GM12878 (cell line): ENCODE results near the gene CYB5B. TPM values are rescaled to one million over a fixed set of nuclear protein-coding genes. Genes with fewer than 3 reads are reported as not detected.

ENCODE experiments used
- ELK1 ChIP-seq: IDR thresholded peaks from 2 replicates; pipeline ENCODE4 v1.6.1; 2012; ENCODE audit warnings: low read depth, low read length, improper control_type of control experiment
- FOXM1 ChIP-seq: IDR thresholded peaks from 2 replicates; pipeline ENCODE4 v1.6.1; 2012; ENCODE audit warnings: low read depth, mild to moderate bottlenecking, inconsistent platforms, low read length, moderate library complexity
- JUNB ChIP-seq: IDR thresholded peaks from 2 replicates; pipeline ENCODE4 v1.6.1; 2016; ENCODE audit warnings: antibody characterized with exemption, mild to moderate bottlenecking
- MEF2A ChIP-seq: IDR thresholded peaks from 2 replicates; pipeline ENCODE4 v1.6.1; 2011; ENCODE audit warnings: low read depth, mild to moderate bottlenecking, low read length, moderate library complexity; ENCODE audit not compliant: insufficient read depth
- PKNOX1 ChIP-seq: fragments of 450-650 bp; IDR thresholded peaks from 2 replicates; pipeline ENCODE4 v1.6.1; 2016; ENCODE audit warnings: mild to moderate bottlenecking
- POLR2AphosphoS2 ChIP-seq: IDR thresholded peaks from 2 replicates; pipeline ENCODE4 v1.6.1; 2011; ENCODE audit warnings: low read depth, mild to moderate bottlenecking, low read length, improper control_type of control experiment, moderate library complexity
- SKIL ChIP-seq: fragments of 450-650 bp; IDR thresholded peaks from 2 replicates; pipeline ENCODE4 v1.6.1; 2017; ENCODE audit warnings: mild to moderate bottlenecking, low read depth, inconsistent platforms; ENCODE audit not compliant: poor library complexity, severe bottlenecking
- SMAD1 ChIP-seq: fragments of 450-650 bp; IDR thresholded peaks from 2 replicates; pipeline ENCODE4 v1.6.1; 2018; ENCODE audit warnings: mild to moderate bottlenecking, low read depth; ENCODE audit not compliant: partially characterized antibody
- STAT3 ChIP-seq: IDR thresholded peaks from 2 replicates; pipeline ENCODE4 v1.6.1; 2011; ENCODE audit warnings: low read depth, low read length, improper control_type of control experiment
- TCF7 ChIP-seq: IDR thresholded peaks from 2 replicates; pipeline ENCODE4 v1.6.1; 2014; ENCODE audit warnings: antibody characterized with exemption, borderline replicate concordance
- WRNIP1 ChIP-seq: IDR thresholded peaks from 2 replicates; pipeline ENCODE4 v1.6.1; 2011; ENCODE audit warnings: low read depth, low read length, improper control_type of control experiment, borderline replicate concordance
- ZNF384 ChIP-seq: IDR thresholded peaks from 2 replicates; pipeline ENCODE4 v1.6.1; 2012; ENCODE audit warnings: low read depth, mild to moderate bottlenecking, low read length, improper control_type of control experiment, borderline replicate concordance
- ZZZ3 ChIP-seq: IDR thresholded peaks from 2 replicates; pipeline ENCODE4 v1.6.1; 2011; ENCODE audit warnings: low read depth; ENCODE audit not compliant: control insufficient read depth, insufficient read length
- polyA plus RNA-seq, 11 experiments: library from polyadenylated mRNA; depleted of rRNA in 4 of 11; unstranded in 6 of 11; stranded (reverse) in 5 of 11; fragments of >200 nt; fragmentation: Nextera tagmentation in 4 of 11; fragmentation: Illumina TruSeq in 1 of 11; extraction: Ambion mirVana in 4 of 11; extraction: Trizol in 1 of 11; gene quantifications; 1 replicate in 1 of 11; 2 replicates in 10 of 11; pipeline versions ENCODE4 v1.2.1 to v1.2.3, GENCODE V29; 2011 to 2016; ENCODE audit warnings: inconsistent platforms in 2 of 11, missing spikeins in 2 of 11, low read depth in 1 of 11
- total RNA-seq, 4 experiments: library from RNA; depleted of rRNA in 3 of 4; stranded (reverse); fragments of >200 nt in 3 of 4; fragmentation: Illumina TruSeq in 1 of 4; extraction: Trizol in 1 of 4; gene quantifications; 2 replicates each; pipeline versions ENCODE4 v1.2.1 to v1.2.3, GENCODE V29; 2013 to 2021
- TF ChIP-seq, protein P1 (sequence below): IDR thresholded peaks from 2 replicates; pipeline ENCODE4 v1.6.1; 2012; ENCODE audit warnings: low read length, inconsistent platforms
- TF ChIP-seq, protein P2 (sequence below): IDR thresholded peaks from 2 replicates; pipeline ENCODE4 v1.6.1; 2012; ENCODE audit warnings: mild to moderate bottlenecking, low read depth, low read length
- TF ChIP-seq, protein P3 (sequence below): IDR thresholded peaks from 2 replicates; pipeline ENCODE4 v1.6.1; 2011; ENCODE audit warnings: low read depth, low read length, improper control_type of control experiment, borderline replicate concordance

The CYB5B gene
- total and polyA plus RNA-seq, 10 of the 15 experiments (the other 5 are each of a cell fraction or from before 2014, with no cell fraction given), result 145 to 305 (median 179) TPM

DNA sequence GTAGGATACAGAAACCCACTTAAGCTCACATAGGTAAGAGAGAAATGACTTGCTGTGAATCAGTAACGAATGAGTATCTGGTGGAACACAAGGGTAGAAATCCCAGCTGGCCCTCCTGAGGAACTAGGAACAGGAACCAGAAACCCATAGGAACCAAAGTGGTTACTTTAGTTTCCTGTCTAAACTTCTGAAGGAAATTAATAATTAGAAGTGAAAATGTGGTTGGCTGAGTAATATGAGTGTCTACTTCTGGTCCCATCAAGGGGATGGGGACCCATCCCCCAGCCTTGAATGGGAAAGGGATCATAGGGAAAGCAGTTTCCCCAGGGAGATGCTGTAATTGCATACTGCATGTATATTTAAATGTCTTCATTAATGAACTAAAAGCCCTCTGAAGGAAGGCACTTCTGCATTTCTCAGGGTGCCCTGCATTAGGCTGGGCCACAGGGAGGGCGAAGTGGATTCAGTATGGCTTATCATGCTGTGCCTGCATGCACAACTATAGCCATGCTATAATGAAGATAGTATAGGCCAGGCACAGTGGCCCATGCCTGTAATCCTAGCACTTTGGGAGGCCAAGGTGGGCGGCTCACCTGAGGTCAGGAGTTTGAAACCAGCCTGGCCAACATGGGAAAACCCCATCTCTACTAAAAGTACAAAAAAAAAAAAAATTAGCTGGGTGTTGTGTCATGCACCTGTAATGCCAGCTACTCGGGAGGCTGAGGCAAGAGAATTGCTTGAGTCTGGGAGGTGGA lies 45.6 kb downstream of the CYB5B start (continued):
- TF ChIP-seq, protein P1, sequence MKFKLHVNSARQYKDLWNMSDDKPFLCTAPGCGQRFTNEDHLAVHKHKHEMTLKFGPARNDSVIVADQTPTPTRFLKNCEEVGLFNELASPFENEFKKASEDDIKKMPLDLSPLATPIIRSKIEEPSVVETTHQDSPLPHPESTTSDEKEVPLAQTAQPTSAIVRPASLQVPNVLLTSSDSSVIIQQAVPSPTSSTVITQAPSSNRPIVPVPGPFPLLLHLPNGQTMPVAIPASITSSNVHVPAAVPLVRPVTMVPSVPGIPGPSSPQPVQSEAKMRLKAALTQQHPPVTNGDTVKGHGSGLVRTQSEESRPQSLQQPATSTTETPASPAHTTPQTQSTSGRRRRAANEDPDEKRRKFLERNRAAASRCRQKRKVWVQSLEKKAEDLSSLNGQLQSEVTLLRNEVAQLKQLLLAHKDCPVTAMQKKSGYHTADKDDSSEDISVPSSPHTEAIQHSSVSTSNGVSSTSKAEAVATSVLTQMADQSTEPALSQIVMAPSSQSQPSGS, result peak; percentile 87
- TF ChIP-seq PKNOX1 (no peak), SMAD1 (peak; percentile 35), MEF2A (0 out of 2 replicates have a peak, but pooled peaks have one; percentile 52), TCF7 (no peak), STAT3 (no peak), ELK1 (no peak), ZZZ3 (no peak), POLR2AphosphoS2 (no peak), JUNB (peak; percentile 85), SKIL (peak; percentile 92), WRNIP1 (no peak), FOXM1 (peak; percentile 94), ZNF384 (0 out of 2 replicates have a peak, but pooled peaks have one; percentile 30)
- TF ChIP-seq, protein P2, sequence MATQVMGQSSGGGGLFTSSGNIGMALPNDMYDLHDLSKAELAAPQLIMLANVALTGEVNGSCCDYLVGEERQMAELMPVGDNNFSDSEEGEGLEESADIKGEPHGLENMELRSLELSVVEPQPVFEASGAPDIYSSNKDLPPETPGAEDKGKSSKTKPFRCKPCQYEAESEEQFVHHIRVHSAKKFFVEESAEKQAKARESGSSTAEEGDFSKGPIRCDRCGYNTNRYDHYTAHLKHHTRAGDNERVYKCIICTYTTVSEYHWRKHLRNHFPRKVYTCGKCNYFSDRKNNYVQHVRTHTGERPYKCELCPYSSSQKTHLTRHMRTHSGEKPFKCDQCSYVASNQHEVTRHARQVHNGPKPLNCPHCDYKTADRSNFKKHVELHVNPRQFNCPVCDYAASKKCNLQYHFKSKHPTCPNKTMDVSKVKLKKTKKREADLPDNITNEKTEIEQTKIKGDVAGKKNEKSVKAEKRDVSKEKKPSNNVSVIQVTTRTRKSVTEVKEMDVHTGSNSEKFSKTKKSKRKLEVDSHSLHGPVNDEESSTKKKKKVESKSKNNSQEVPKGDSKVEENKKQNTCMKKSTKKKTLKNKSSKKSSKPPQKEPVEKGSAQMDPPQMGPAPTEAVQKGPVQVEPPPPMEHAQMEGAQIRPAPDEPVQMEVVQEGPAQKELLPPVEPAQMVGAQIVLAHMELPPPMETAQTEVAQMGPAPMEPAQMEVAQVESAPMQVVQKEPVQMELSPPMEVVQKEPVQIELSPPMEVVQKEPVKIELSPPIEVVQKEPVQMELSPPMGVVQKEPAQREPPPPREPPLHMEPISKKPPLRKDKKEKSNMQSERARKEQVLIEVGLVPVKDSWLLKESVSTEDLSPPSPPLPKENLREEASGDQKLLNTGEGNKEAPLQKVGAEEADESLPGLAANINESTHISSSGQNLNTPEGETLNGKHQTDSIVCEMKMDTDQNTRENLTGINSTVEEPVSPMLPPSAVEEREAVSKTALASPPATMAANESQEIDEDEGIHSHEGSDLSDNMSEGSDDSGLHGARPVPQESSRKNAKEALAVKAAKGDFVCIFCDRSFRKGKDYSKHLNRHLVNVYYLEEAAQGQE, result no peak
- TF ChIP-seq, protein P3, sequence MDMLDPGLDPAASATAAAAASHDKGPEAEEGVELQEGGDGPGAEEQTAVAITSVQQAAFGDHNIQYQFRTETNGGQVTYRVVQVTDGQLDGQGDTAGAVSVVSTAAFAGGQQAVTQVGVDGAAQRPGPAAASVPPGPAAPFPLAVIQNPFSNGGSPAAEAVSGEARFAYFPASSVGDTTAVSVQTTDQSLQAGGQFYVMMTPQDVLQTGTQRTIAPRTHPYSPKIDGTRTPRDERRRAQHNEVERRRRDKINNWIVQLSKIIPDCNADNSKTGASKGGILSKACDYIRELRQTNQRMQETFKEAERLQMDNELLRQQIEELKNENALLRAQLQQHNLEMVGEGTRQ, result no peak; the same call in 1 of the 2 replicates
